HG03039 (cell line): ENCODE measurements around the gene LECT2.

Experiments used
- ATAC-seq: cut with Tn5 transposase; IDR thresholded peaks from one replicate; pipeline ENCODE4 v1.9.1; 2021; ENCODE audit warnings: mild to moderate bottlenecking, moderate library complexity; ENCODE audit not compliant: unreplicated experiment

The LECT2 gene

GRCh38 chr5:135941711-135942110 lies 13.1 kb downstream of the LECT2 start:
- ATAC-seq = no peak

DNA sequence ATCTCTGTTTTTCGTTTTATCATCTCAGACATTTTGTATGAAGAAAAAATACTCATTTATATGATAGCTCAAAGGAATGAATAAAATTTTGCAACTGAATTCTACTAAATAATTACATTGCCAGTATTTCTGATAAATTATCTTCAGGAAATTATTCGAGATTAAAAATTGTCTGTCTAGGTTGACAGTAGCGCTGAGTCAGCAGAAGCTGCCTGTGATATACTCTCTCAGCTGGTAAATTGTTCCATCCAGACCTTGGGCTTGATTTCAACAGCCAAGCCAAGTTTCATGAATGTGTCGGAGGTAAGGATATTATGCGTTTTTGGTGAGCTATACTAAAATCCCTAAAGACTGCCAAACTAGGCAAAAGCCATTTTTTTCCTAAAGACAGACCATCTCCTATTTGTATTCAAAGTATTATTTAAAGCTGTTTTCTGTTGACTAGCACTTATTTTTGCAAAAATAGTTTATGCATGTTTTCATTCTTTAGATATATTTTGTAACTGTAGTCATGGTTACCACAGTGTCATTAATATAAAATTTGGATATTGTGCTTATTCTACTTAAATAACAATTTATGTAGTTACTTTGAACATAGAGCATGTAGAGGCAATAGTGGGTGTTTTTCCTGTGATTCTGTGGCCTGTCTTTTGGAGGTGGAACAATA lies 17.4 kb downstream of the LECT2 start:
- no peak for ATAC-seq

DNA sequence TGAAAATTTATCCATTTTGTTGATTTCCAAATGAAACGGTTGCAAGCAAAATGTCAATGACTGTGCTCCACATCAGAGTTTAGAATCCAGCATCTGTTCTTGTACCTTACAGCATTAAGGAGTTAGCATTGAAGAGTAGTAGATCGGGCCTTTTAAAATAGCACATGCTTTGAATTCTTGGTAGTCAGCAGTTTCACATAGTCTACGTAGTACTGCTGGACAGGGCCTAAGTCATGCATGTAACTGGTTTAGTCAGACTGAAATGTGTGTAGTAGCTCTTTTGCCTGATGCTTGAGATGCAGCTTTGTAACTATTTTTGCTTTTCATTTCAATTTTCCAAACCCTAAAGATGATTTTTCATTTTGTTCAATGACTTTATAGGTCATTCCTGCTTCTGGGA lies 19.8 kb downstream of the LECT2 start:
- ATAC-seq = no peak

GRCh38 chr5:135930949-135931295 lies 23.9 kb downstream of the LECT2 start:
- no peak for ATAC-seq

- ATAC-seq = no peak
Observed at GRCh38 chr5:135930029-135930948, 24.5 kb downstream of the LECT2 start.

DNA sequence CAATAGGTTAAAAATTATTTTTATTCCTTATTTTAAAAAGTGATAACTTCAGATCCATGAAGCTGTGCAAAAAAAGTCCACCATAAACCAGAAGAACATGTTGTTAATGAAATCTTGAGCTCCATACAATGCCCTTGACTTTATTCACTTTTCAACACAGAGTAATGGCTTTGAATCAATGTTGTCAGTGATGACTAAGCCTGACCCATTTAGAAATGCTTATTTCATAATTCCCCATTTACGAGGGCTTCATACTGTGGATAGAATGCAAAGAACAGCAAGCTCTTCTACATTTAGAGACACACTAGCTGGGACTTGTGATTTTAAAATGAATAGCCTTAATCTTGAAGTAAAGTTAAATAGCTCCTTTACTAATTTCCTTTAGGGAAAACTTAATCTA lies 33.4 kb downstream of the LECT2 start:
- ATAC-seq = no peak

DNA sequence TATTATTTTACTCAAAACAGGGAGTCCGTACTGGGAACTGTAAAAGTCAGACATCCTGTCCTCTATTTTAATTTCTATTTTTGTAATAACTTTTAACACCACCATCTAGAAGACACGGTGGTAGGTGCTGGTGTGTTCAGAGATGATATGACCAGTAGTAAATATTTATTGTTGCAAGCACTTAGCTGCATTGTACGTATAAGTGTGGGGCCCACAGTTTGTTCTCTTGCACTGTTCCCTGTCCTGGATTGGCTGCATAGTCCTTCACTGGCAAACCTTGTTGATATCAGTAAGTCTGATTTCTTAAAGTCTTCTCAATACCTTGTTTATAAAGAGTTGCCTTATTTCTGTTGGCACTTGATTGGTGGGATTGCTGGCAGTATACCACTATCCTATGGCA lies 34.6 kb downstream of the LECT2 start:
- no peak for ATAC-seq

DNA sequence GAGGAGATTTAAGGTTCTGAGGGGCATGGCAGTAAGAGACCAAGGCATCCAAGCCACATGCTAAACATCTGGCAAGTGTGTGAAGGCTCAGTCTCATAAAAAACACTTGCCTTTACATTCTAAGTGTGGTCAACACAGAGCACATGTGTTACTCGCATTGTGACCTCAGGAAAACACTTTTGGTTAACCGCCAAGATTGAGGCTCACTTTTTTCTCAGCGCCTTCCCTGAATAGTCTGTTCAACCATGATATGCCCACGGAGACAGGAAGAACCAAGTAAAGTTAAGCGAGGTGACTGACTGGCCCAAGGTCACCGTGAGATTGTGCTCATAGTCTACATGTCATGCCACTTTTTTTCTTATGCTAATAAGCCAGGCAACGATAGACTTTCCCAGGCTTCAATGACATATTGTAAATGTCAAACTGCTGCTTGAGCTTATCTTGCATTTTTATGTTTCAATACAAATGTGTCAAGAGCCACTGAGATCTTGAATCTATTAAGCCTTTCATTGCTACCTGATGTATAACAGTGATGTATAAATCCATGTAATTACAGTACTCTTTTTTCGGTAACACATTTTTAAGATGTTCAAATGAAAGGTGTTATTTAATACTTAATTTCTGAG lies 38.0 kb downstream of the LECT2 start:
- ATAC-seq = no peak

- no peak for ATAC-seq
Observed at GRCh38 chr5:135915466-135916001, 39.2 kb downstream of the LECT2 start.

GRCh38 chr5:135913713-135914626 lies 40.8 kb downstream of the LECT2 start:
- ATAC-seq = no peak

- no peak for ATAC-seq
Observed at GRCh38 chr5:135905144-135905543, 49.6 kb downstream of the LECT2 start.

DNA sequence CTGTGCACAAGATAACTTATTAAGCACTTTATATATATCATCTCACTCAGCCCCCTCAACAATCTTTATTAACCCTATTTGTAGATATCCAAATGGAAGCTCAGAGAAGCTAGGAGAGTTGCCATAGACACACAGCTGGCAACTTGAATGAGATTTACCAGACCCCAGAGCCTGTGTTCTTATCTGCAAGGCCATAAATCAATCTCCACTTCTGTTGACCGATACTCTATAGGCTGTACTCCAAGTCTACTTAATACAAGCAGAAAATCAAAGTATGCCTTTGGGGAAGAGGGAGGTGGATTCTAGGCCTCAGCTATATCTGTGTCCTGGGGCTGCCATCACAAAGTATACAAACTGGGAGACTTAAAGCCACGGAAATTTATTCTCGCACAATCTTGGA lies 53.1 kb downstream of the LECT2 start:
- no peak for ATAC-seq

DNA sequence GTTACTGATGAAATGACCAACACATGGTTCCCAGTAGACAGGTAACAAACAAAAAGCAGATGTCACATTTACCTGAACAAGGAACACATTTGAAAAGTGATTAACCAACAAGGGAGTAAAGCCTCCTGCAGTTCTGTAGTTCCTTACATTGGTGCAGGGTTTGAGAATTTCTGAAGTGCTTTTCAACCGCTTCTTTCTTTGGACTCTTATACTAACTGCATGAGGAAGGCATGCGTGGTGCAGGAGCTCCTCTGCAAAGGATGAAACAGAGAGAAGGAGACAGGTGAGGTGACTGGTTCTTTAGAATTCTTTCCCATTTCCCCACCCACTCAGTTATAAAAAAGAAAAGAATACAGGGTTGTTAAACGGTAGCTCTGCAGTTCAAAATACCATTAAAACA lies 54.5 kb downstream of the LECT2 start:
- no peak for ATAC-seq

- ATAC-seq = no peak
Observed at GRCh38 chr5:135898651-135899050, 56.1 kb downstream of the LECT2 start.
